SK-N-SH (cell line): ENCODE data around the gene FDXR.

Experiments
- CHD2 ChIP-seq: fragments of 150-350 bp; IDR thresholded peaks from 2 replicates; pipeline ENCODE4 v1.6.1; 2018; ENCODE audit warnings: low read length; ENCODE audit not compliant: partially characterized antibody
- CTCF ChIP-seq: fragments of 200-600 bp; sonication (generic); IDR thresholded peaks from 2 replicates; pipeline ENCODE4 v1.6.1; 2017; ENCODE audit warnings: antibody characterized with exemption, mild to moderate bottlenecking, moderate library complexity
- ELF1 ChIP-seq: IDR thresholded peaks from 2 replicates; pipeline ENCODE4 v1.4.0; 2012
- EP300 ChIP-seq, 2 experiments: IDR thresholded peaks; 2 replicates each; pipeline versions ENCODE4 v1.4.0 to v1.6.1; 2012; ENCODE audit warnings: borderline replicate concordance in 1 of 2, low read depth in 1 of 2, low read length in 1 of 2
- EZH2phosphoT487 ChIP-seq: fragments of 200-600 bp; sonication (generic); IDR thresholded peaks from 2 replicates; pipeline ENCODE4 v1.6.1; 2017; ENCODE audit warnings: low read depth, mixed run types, mild to moderate bottlenecking, antibody characterized with exemption, moderate library complexity, borderline replicate concordance
- FOSL2 ChIP-seq: IDR thresholded peaks from 2 replicates; pipeline ENCODE4 v1.4.0; 2012; ENCODE audit warnings: low read depth, mild to moderate bottlenecking, moderate library complexity, borderline replicate concordance
- IRF3 ChIP-seq: fragments of 150-350 bp; IDR thresholded peaks from 2 replicates; pipeline ENCODE4 v1.6.1; 2016; ENCODE audit warnings: mild to moderate bottlenecking, low read depth, low read length
- JUND ChIP-seq: IDR thresholded peaks from 2 replicates; pipeline ENCODE4 v1.4.0; 2012
- MEF2A ChIP-seq: IDR thresholded peaks from 2 replicates; pipeline ENCODE4 v1.4.0; 2012; ENCODE audit warnings: low read depth, borderline replicate concordance
- MXI1 ChIP-seq: IDR thresholded peaks from 2 replicates; pipeline ENCODE4 v1.6.1; 2012; ENCODE audit warnings: mild to moderate bottlenecking, low read depth, low read length, improper control_type of control experiment
- POLR2AphosphoS5 ChIP-seq: IDR thresholded peaks from 2 replicates; pipeline ENCODE4 v1.6.1; 2012; ENCODE audit warnings: low read depth, low read length
- RAD21 ChIP-seq: IDR thresholded peaks from 2 replicates; pipeline ENCODE4 v1.6.1; 2012; ENCODE audit warnings: mild to moderate bottlenecking, low read length
- REST ChIP-seq: IDR thresholded peaks from 2 replicates; pipeline ENCODE4 v1.6.1; 2012; ENCODE audit warnings: mild to moderate bottlenecking, low read depth, low read length, moderate library complexity
- TAF1 ChIP-seq: IDR thresholded peaks from 2 replicates; pipeline ENCODE4 v1.6.1; 2012; ENCODE audit warnings: low read depth, mild to moderate bottlenecking, low read length, moderate library complexity, borderline replicate concordance

- no peak for TF ChIP-seq ELF1
- TF ChIP-seq FOSL2: no peak
- no peak for TF ChIP-seq MEF2A
- peak; percentile 56 for TF ChIP-seq CTCF
- TF ChIP-seq POLR2AphosphoS5: no peak
- TF ChIP-seq EZH2phosphoT487: no peak
- no peak for TF ChIP-seq CHD2
- peak; percentile 69 for TF ChIP-seq RAD21
- no peak for TF ChIP-seq IRF3
- no peak; the same call in 1 of the 2 replicates for TF ChIP-seq TAF1
- TF ChIP-seq REST: no peak
- TF ChIP-seq JUND: no peak
- no peak for TF ChIP-seq EP300 (IDR thresholded peaks at IDR 0.05; ENCODE audit: borderline replicate concordance in 1 of 2, low read depth in 1 of 2, low read length in 1 of 2)
- TF ChIP-seq MXI1: no peak
Observed at GRCh38 chr17:74842599-74843351, 30.0 kb downstream of the FDXR start.
